Neural cell (in vitro differentiated cells): Measurements from ENCODE around the gene CFAP100. TPM values are rescaled to one million over a fixed set of nuclear protein-coding genes. Genes with fewer than 3 reads are reported as not detected.

Source experiments
- H2AFZ ChIP-seq: fragments of 200-600, 300-800 bp; sonication (generic), shearing (Covaris generic); 2 replicates; pipeline ENCODE4 v1.6.0; 2014; ENCODE audit warnings: low read depth, mild to moderate bottlenecking, antibody characterized with exemption, low read length, moderate library complexity
- H3F3A ChIP-seq: fragments of 200-600 bp; shearing (Covaris generic); 2 replicates; pipeline ENCODE4 v1.6.1; 2016; ENCODE audit warnings: mild to moderate bottlenecking, moderate library complexity, mixed read lengths, antibody characterized with exemption, low read length; ENCODE audit not compliant: insufficient read depth, poor library complexity, severe bottlenecking
- H3K27ac ChIP-seq: fragments of 200-600, 300-800 bp; sonication (generic), shearing (Covaris generic); 2 replicates; pipeline ENCODE4 v1.5.1; 2014; ENCODE audit warnings: mild to moderate bottlenecking, low read length, moderate library complexity
- H3K27me3 ChIP-seq: fragments of 300-800, 200-600 bp; sonication (generic), shearing (Covaris generic); 2 replicates; pipeline ENCODE4 v1.6.0; 2014; ENCODE audit warnings: mild to moderate bottlenecking, low read depth, low read length, moderate library complexity; ENCODE audit not compliant: insufficient read depth
- H3K36me3 ChIP-seq: fragments of 300-800, 200-600 bp; sonication (generic), shearing (Covaris generic); 2 replicates; pipeline ENCODE4 v1.5.1; 2014; ENCODE audit warnings: mild to moderate bottlenecking, antibody characterized with exemption, low read length, moderate library complexity; ENCODE audit not compliant: insufficient read depth
- H3K4me2 ChIP-seq: fragments of 300-800, 200-600 bp; sonication (generic), shearing (Covaris generic); 2 replicates; pipeline ENCODE4 v1.6.0; 2014; ENCODE audit warnings: mild to moderate bottlenecking, low read length
- H3K4me3 ChIP-seq: fragments of 300-800, 200-600 bp; sonication (generic), shearing (Covaris generic); 2 replicates; pipeline ENCODE4 v1.5.1; 2014; ENCODE audit warnings: mild to moderate bottlenecking, low read length, moderate library complexity
- H3K79me2 ChIP-seq: fragments of 200-600 bp; shearing (Covaris generic); replicated peaks from 2 replicates; pipeline ENCODE4 v1.6.0; 2014; ENCODE audit warnings: mild to moderate bottlenecking, low read length, moderate library complexity; ENCODE audit not compliant: insufficient read depth
- H3K9ac ChIP-seq: fragments of 300-800, 200-600 bp; sonication (generic), shearing (Covaris generic); 2 replicates; pipeline ENCODE4 v1.6.1; 2016; ENCODE audit warnings: mild to moderate bottlenecking, low read length, mixed read lengths
- H3K9me2 ChIP-seq: fragments of 200-600 bp; shearing (Covaris generic); 2 replicates; pipeline ENCODE4 v1.6.1; 2016; ENCODE audit warnings: mild to moderate bottlenecking, low read length, mixed read lengths; ENCODE audit not compliant: insufficient read depth
- H3K9me3 ChIP-seq: fragments of 200-600, 300-800 bp; sonication (generic), shearing (Covaris generic); 2 replicates; pipeline ENCODE4 v1.6.1; 2016; ENCODE audit warnings: mild to moderate bottlenecking, mixed run types, low read length, moderate library complexity, mixed read lengths
- H4K20me1 ChIP-seq: fragments of 200-600 bp; shearing (Covaris generic); 2 replicates; pipeline ENCODE4 v1.6.1; 2016; ENCODE audit warnings: mild to moderate bottlenecking, mixed run types; ENCODE audit not compliant: insufficient read depth
- EP300 ChIP-seq: fragments of 450-650 bp; conservative IDR thresholded peaks from 2 replicates; pipeline ENCODE4 v1.6.1; 2014; ENCODE audit warnings: antibody characterized with exemption, mild to moderate bottlenecking, moderate library complexity; ENCODE audit not compliant: poor library complexity, severe bottlenecking
- EZH2 ChIP-seq: fragments of 200-600, 300-800 bp; shearing (Covaris generic), sonication (generic); IDR thresholded peaks from 2 replicates; pipeline ENCODE4 v1.6.1; 2014; ENCODE audit warnings: antibody characterized with exemption, low read length, borderline replicate concordance, mild to moderate bottlenecking; ENCODE audit not compliant: insufficient read depth, poor library complexity, severe bottlenecking
- MXI1 ChIP-seq: fragments of 450-650 bp; conservative IDR thresholded peaks from 2 replicates; pipeline ENCODE4 v1.6.1; 2014; ENCODE audit warnings: antibody characterized with exemption, mild to moderate bottlenecking; ENCODE audit not compliant: poor library complexity, severe bottlenecking
- POLR2AphosphoS5 ChIP-seq: IDR thresholded peaks from 2 replicates; pipeline ENCODE4 v1.6.1; 2012
- RAD21 ChIP-seq: fragments of 450-650 bp; conservative IDR thresholded peaks from 2 replicates; pipeline ENCODE4 v1.6.1; 2014; ENCODE audit warnings: antibody characterized with exemption, mild to moderate bottlenecking, moderate library complexity
- SMC3 ChIP-seq: fragments of 450-650 bp; conservative IDR thresholded peaks from 2 replicates; pipeline ENCODE4 v1.6.1; 2014; ENCODE audit warnings: antibody characterized with exemption, mild to moderate bottlenecking, moderate library complexity; ENCODE audit not compliant: poor library complexity
- TAF1 ChIP-seq: IDR thresholded peaks from 2 replicates; pipeline ENCODE4 v1.6.1; 2012; ENCODE audit warnings: low read depth
- polyA plus RNA-seq: library from polyadenylated mRNA; depleted of rRNA; stranded (reverse); fragments of >200 nt; gene quantifications from 2 replicates; pipeline ENCODE4 v1.2.3, GENCODE V29; 2014
- TF ChIP-seq, protein P1 (sequence below): fragments of 450-650 bp; IDR thresholded peaks from 2 replicates; pipeline ENCODE4 v1.5.1; 2014; ENCODE audit warnings: antibody characterized with exemption, mild to moderate bottlenecking, moderate library complexity; ENCODE audit not compliant: poor library complexity, severe bottlenecking
- TF ChIP-seq, protein P2 (sequence below): IDR thresholded peaks from 2 replicates; pipeline ENCODE4 v1.6.1; 2012; ENCODE audit warnings: borderline replicate concordance

CFAP100 gene
- polyA plus RNA-seq, 1 donor from 2014 or later, result not detected

DNA sequence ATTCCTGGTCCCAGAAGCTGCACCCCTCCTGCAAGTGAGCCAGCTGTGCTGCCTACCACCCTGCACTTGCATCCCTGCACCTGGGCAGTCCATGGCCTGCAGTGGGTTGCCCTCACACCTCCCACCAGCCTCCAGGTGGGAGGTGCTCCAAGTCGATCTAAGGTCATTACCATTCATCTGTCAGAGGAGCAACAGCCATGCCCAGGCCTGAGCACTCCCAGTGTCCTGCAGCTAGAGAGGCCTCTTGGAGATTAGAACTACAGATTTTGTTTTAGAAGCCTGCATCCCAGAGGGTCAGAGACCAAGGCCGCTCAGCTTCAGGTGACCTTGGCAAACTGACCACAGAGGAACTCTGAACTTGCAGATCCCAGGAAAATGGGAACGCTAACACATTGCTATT lies 90.0 kb downstream of the CFAP100 start:
- no peaks in the 10 kb centered on the region for H3K27me3 ChIP-seq
- no peak overlapping the region for H3K4me2 ChIP-seq
- no peaks in the 10 kb centered on the region for H3K9me3 ChIP-seq
- no peak overlapping the region for H3K27ac ChIP-seq
- H3K9me2 ChIP-seq, result no peaks in the 10 kb centered on the region
- H3F3A ChIP-seq, result no peaks in the 10 kb centered on the region
- TF ChIP-seq EZH2 (no peak), RAD21 (no peak), POLR2AphosphoS5 (no peak), SMC3 (no peak), EP300 (no peak), TAF1 (no peak), MXI1 (no peak)
- TF ChIP-seq, protein P1, sequence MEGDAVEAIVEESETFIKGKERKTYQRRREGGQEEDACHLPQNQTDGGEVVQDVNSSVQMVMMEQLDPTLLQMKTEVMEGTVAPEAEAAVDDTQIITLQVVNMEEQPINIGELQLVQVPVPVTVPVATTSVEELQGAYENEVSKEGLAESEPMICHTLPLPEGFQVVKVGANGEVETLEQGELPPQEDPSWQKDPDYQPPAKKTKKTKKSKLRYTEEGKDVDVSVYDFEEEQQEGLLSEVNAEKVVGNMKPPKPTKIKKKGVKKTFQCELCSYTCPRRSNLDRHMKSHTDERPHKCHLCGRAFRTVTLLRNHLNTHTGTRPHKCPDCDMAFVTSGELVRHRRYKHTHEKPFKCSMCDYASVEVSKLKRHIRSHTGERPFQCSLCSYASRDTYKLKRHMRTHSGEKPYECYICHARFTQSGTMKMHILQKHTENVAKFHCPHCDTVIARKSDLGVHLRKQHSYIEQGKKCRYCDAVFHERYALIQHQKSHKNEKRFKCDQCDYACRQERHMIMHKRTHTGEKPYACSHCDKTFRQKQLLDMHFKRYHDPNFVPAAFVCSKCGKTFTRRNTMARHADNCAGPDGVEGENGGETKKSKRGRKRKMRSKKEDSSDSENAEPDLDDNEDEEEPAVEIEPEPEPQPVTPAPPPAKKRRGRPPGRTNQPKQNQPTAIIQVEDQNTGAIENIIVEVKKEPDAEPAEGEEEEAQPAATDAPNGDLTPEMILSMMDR, result no peak
- TF ChIP-seq, protein P2, sequence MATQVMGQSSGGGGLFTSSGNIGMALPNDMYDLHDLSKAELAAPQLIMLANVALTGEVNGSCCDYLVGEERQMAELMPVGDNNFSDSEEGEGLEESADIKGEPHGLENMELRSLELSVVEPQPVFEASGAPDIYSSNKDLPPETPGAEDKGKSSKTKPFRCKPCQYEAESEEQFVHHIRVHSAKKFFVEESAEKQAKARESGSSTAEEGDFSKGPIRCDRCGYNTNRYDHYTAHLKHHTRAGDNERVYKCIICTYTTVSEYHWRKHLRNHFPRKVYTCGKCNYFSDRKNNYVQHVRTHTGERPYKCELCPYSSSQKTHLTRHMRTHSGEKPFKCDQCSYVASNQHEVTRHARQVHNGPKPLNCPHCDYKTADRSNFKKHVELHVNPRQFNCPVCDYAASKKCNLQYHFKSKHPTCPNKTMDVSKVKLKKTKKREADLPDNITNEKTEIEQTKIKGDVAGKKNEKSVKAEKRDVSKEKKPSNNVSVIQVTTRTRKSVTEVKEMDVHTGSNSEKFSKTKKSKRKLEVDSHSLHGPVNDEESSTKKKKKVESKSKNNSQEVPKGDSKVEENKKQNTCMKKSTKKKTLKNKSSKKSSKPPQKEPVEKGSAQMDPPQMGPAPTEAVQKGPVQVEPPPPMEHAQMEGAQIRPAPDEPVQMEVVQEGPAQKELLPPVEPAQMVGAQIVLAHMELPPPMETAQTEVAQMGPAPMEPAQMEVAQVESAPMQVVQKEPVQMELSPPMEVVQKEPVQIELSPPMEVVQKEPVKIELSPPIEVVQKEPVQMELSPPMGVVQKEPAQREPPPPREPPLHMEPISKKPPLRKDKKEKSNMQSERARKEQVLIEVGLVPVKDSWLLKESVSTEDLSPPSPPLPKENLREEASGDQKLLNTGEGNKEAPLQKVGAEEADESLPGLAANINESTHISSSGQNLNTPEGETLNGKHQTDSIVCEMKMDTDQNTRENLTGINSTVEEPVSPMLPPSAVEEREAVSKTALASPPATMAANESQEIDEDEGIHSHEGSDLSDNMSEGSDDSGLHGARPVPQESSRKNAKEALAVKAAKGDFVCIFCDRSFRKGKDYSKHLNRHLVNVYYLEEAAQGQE, result no peak
- H2AFZ ChIP-seq, result no peak overlapping the region
- no peaks in the 10 kb centered on the region for H3K36me3 ChIP-seq
- H3K79me2 ChIP-seq, result no peaks in the 10 kb centered on the region
- H3K9ac ChIP-seq, result no peak overlapping the region
- H4K20me1 ChIP-seq, result no peaks in the 10 kb centered on the region
- no peak overlapping the region for H3K4me3 ChIP-seq

DNA sequence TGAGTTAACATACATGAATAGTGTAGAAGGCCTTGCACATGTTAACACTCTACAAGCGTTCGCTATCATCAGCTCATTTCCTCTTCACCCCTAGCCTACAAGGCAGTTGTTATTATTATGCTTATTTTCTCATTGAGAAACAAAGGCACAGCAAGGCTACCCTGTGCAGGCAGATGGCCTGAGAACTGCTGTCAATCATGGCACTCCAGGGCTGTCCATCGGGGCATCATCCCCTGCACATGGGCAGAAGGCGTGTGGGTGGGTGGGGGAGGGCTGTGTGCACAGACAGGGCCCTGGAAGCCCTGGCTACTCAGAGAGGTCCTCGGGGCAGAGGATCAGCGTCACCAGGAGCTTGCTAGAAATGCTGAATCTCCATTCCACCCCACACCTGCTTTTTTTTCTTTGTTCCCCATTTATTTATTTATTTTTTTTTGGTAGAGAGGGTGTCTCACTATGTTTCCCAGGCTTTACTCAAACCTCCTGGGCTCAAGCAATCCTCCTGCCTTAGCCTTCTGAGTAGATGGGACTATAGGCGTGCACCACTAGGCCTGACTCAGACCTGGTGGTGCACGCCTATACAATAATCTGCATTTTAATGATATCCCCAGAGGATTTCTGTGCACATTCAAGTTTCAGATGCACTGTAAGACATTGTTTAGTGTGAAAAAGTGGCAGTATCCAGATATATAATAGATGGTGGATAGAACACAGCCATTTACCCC lies 90.6 kb downstream of the CFAP100 start:
- H3F3A ChIP-seq, result no peaks in the 10 kb centered on the region
- no peak overlapping the region for H2AFZ ChIP-seq
- no peak overlapping the region for H3K4me2 ChIP-seq
- no peaks in the 10 kb centered on the region for H3K79me2 ChIP-seq
- no peaks in the 10 kb centered on the region for H3K27me3 ChIP-seq
- no peaks in the 10 kb centered on the region for H3K9me3 ChIP-seq
- H3K4me3 ChIP-seq, result no peak overlapping the region
- H3K9ac ChIP-seq, result no peak overlapping the region
- no peak overlapping the region for H3K27ac ChIP-seq
- TF ChIP-seq MXI1, result no peak
- TF ChIP-seq, protein P2, result no peak
- TF ChIP-seq TAF1, result no peak
- TF ChIP-seq SMC3, result no peak
- no peak for TF ChIP-seq EZH2
- TF ChIP-seq, protein P1, result no peak
- TF ChIP-seq RAD21, result no peak
- H3K36me3 ChIP-seq, result no peaks in the 10 kb centered on the region
- no peaks in the 10 kb centered on the region for H4K20me1 ChIP-seq
- no peaks in the 10 kb centered on the region for H3K9me2 ChIP-seq
